Natural killer cell (primary cell): Measurements from ENCODE around the gene ERN1. TPM values are rescaled to one million over a fixed set of nuclear protein-coding genes. Genes with fewer than 3 reads are reported as not detected.

Experiments used
- ATAC-seq, 3 donors: fragments of 150-1000 bp in 2 of 3; fragments of 200-7000 bp in 1 of 3; cut with Tn5 transposase; 1 replicate in 1 of 3; 2 replicates in 2 of 3; pipeline ENCODE4 v1.10.0; 2021; ENCODE audit warnings: mild to moderate bottlenecking in 2 of 3, moderate library complexity in 2 of 3
- DNase-seq, 2 donors: peaks; one replicate each; pipeline versions ENCODE4 v3.0.0 to v3.0.0-alpha.2; 2013 to 2021; ENCODE audit warnings: mixed read lengths in 1 of 2
- H3K27ac ChIP-seq: one replicate; pipeline ENCODE4 v1.5.1; 2013; ENCODE audit warnings: mild to moderate bottlenecking, low read length
- H3K27me3 ChIP-seq: one replicate; pipeline ENCODE4 v1.6.1; 2013; ENCODE audit warnings: low read length; ENCODE audit not compliant: control insufficient read depth, insufficient read depth
- H3K36me3 ChIP-seq: one replicate; pipeline ENCODE4 v1.6.1; 2013; ENCODE audit warnings: low read length; ENCODE audit not compliant: control insufficient read depth, insufficient read depth
- H3K4me1 ChIP-seq: one replicate; pipeline ENCODE4 v1.6.1; 2013; ENCODE audit warnings: low read length; ENCODE audit not compliant: control insufficient read depth, insufficient read depth
- H3K4me3 ChIP-seq: one replicate; pipeline ENCODE4 v1.5.1; 2013; ENCODE audit warnings: low read length
- H3K9me3 ChIP-seq: one replicate; pipeline ENCODE4 v1.6.1; 2013; ENCODE audit warnings: low read length; ENCODE audit not compliant: control insufficient read depth, insufficient read depth
- H3K27ac Mint-ChIP-seq, 2 donors: one replicate each; pipeline ENCODE4 v1.8.0; 2022; ENCODE audit warnings: mild to moderate bottlenecking in 2 of 2, mixed read lengths in 2 of 2, moderate library complexity in 1 of 2
- H3K27me3 Mint-ChIP-seq, 2 donors: one replicate each; pipeline ENCODE4 v1.8.0; 2022; ENCODE audit warnings: low read depth in 2 of 2, mixed read lengths in 2 of 2
- H3K36me3 Mint-ChIP-seq: one replicate; pipeline ENCODE4 v1.8.0; 2022; ENCODE audit warnings: mixed read lengths
- H3K4me1 Mint-ChIP-seq, 2 donors: one replicate each; pipeline ENCODE4 v1.8.0; 2022; ENCODE audit warnings: mixed read lengths in 2 of 2
- H3K4me3 Mint-ChIP-seq: one replicate; pipeline ENCODE4 v1.8.0; 2022; ENCODE audit warnings: mild to moderate bottlenecking, moderate library complexity, mixed read lengths
- H3K9me3 Mint-ChIP-seq, 2 donors: one replicate each; pipeline ENCODE4 v1.8.0; 2022; ENCODE audit warnings: mixed read lengths in 2 of 2
- WGBS: methylation state at CpG from one replicate; pipeline ENCODE4 v1.1.7; 2013; ENCODE audit warnings: missing lambda C conversion rate; ENCODE audit not compliant: insufficient coverage; 5-methylcytosine and 5-hydroxymethylcytosine counted together
- intact Hi-C: fragments of 100-400 bp; cut with micrococcal nuclease; formaldehyde crosslinking; loops from one replicate; pipeline ENCODE4 v1.14.2; 2022
- total RNA-seq, 4 donors: library from RNA; stranded (reverse); fragments of 120-200 nt in 1 of 4; gene quantifications; one replicate each; pipeline versions ENCODE4 v1.2.3 to v1.2.4, GENCODE V29; 2013 to 2022
- TF ChIP-seq, protein P1 (sequence below): fragments of 200-600 bp; IDR thresholded peaks from one replicate; pipeline ENCODE4 v1.8.0; 2022; ENCODE audit warnings: antibody characterized with exemption

The ERN1 gene
- total RNA-seq, 3 donors from 2014 or later (not counting 1 experiment from before 2014, with no cell fraction given), result 52.9 to 90.5 (median 67.2) TPM

- Mint-ChIP-seq H3K9me3 (no peaks in the 10 kb centered on the region), H3K4me1 (peaks cover 31 to 40% of the 10 kb centered on the region in 2 donors), H3K27ac (no peak overlapping the region), H3K27me3 (no peaks in the 10 kb centered on the region), H3K36me3 (no peaks in the 10 kb centered on the region), H3K4me3 (no peak overlapping the region)
- H3K4me3 ChIP-seq, result no peak overlapping the region
- TF ChIP-seq, protein P1, sequence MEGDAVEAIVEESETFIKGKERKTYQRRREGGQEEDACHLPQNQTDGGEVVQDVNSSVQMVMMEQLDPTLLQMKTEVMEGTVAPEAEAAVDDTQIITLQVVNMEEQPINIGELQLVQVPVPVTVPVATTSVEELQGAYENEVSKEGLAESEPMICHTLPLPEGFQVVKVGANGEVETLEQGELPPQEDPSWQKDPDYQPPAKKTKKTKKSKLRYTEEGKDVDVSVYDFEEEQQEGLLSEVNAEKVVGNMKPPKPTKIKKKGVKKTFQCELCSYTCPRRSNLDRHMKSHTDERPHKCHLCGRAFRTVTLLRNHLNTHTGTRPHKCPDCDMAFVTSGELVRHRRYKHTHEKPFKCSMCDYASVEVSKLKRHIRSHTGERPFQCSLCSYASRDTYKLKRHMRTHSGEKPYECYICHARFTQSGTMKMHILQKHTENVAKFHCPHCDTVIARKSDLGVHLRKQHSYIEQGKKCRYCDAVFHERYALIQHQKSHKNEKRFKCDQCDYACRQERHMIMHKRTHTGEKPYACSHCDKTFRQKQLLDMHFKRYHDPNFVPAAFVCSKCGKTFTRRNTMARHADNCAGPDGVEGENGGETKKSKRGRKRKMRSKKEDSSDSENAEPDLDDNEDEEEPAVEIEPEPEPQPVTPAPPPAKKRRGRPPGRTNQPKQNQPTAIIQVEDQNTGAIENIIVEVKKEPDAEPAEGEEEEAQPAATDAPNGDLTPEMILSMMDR, result no peak
- H3K27ac ChIP-seq, result no peak overlapping the region
- H3K9me3 ChIP-seq, result no peaks in the 10 kb centered on the region
- no peaks in the 10 kb centered on the region for H3K27me3 ChIP-seq
- no peak for DNase-seq
- intact Hi-C loops, result no loop called here
- ATAC-seq, result no peak
- 97% methylated on average over 21 of the region's 22 CpGs for WGBS
- H3K4me1 ChIP-seq, result peaks cover 42% of the 10 kb centered on the region
- peaks cover 54% of the 10 kb centered on the region for H3K36me3 ChIP-seq
Observed at GRCh38 chr17:64002658-64003525, 127.1 kb downstream of the ERN1 start.

DNA sequence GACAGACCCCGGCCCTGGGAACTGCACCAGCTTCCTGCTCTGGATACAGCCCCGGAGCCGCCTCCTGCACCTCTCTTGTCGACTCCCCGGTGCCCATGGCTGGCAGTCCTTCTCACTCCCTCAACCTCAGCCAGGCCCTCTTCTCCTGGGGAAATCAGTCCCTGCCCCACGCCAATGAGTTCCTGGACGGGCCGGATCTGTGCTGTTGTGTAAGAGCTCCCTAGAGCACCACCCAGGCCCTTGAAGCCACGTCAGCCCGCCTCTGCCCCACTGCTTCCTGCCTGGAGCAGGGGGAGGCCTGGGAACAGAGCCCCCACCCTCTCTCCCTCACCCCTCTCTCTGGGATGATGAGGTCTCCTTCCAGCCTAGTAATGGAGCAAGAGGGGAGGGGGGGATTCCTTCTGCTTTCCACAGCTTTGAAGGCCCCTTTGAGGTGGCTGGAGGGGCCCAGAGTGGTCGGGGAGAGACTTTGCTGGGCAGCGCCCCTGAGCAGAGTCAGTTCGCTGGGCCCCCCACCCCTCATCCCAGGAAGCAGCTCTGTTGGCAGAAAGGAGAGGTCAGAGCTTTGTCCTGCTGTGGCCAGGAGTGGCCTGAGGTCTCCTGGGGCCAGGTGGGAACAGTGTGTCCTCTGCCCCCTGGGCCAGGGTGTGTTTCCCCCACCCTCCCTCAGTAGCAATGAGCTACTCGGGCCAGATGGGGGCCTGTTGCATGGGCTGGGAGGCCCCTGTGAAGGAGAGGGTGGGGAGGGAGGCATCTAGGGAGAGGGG is 128.0 kb downstream of the ERN1 start:
- intact Hi-C loops, result no loop called here
- Histone ChIP-seq H3K27me3 (no peaks in the 10 kb centered on the region), H3K27ac (no peak overlapping the region), H3K4me1 (peaks cover 42% of the 10 kb centered on the region), H3K4me3 (no peak overlapping the region), H3K36me3 (peaks cover 50% of the 10 kb centered on the region), H3K9me3 (no peaks in the 10 kb centered on the region)
- Mint-ChIP-seq H3K4me3 (no peak overlapping the region), H3K4me1 (peaks cover 29 to 41% of the 10 kb centered on the region in 2 donors), H3K27me3 (no peaks in the 10 kb centered on the region), H3K36me3 (no peaks in the 10 kb centered on the region), H3K27ac (peak overlapping the region in 1 of 2 donors; percentile 49), H3K9me3 (no peaks in the 10 kb centered on the region)
- TF ChIP-seq, protein P1, result no peak
- ATAC-seq (no peak), DNase-seq (no peak)
- WGBS, result 89% methylated on average over 13 of the region's 14 CpGs

DNA sequence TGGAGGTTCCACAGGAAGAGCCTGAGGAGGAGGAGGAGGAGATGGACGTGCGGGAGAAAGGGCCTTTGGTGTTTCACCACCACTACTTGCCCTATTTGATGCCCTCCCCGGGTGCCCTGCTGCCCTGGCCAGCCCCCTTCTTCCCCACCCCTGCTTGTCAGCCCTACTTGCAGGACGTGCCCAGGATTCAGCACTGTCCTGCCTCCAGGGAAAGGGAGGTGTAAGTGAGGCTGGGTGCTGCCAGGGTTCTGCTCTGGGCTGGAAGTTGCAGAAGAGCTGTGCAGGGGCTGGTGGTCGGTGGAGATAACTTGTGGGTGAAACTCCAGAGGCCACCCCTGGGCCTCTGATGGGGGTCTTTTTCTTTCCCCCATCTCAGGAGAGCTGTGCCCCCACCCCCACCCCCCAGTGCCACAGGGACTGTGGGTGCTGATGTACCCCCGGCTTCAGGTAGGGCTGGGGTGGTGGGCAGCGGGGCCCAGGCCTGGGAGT is 128.8 kb downstream of the ERN1 start:
- Mint-ChIP-seq H3K4me3 (no peak overlapping the region), H3K27me3 (no peaks in the 10 kb centered on the region), H3K9me3 (no peaks in the 10 kb centered on the region), H3K4me1 (peaks cover 32 to 45% of the 10 kb centered on the region in 2 donors), H3K27ac (peak overlapping the region in 1 of 2 donors; percentile 57), H3K36me3 (no peaks in the 10 kb centered on the region)
- H3K27me3 ChIP-seq, result no peaks in the 10 kb centered on the region
- intact Hi-C loops, result no loop called here
- no peak for DNase-seq
- H3K36me3 ChIP-seq, result peaks cover 42% of the 10 kb centered on the region
- no peak for ATAC-seq
- TF ChIP-seq, protein P1, result no peak
- no peaks in the 10 kb centered on the region for H3K9me3 ChIP-seq
- no peak overlapping the region for H3K4me3 ChIP-seq
- 85% methylated on average over 4 of the region's 7 CpGs for WGBS
- H3K4me1 ChIP-seq, result peaks cover 37% of the 10 kb centered on the region
- no peak overlapping the region for H3K27ac ChIP-seq
